NCI-H2196 treated with DMSO at 0.1 percent for 48 hours (cell line): ENCODE results near the gene EMILIN1.
A peak's percentile ranks its signal among the peaks of the same experiment; 100 is the strongest.
"Not testable (repeated sequence)": the region's sequence is repeated elsewhere in the genome, so short reads cannot be mapped to it uniquely, and the experiment has no call there.

Experiments used
- DNase-seq: peaks from one replicate; lab custom pipeline; 2025; ENCODE audit not compliant: unreplicated experiment; lab: John Stamatoyannopoulos, UW

The EMILIN1 gene

DNA sequence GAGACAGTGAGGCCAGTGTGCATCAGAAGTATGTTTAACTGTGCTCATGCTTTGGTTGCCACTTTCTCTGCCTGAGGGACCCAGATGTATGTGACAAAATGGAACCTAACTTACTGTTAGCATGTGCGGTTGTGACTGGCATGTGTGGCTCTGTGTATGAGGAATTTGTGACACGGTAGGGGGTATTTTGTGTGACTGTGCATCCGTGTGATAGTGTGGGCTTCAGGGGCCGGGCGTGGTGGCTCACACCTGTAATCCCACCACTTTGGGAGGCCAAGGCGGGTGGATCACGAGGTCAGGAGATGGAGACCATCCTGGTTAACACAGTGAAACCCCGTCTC, 40.9 kb downstream of the EMILIN1 start:
- not testable (repeated sequence) for DNase-seq

DNA sequence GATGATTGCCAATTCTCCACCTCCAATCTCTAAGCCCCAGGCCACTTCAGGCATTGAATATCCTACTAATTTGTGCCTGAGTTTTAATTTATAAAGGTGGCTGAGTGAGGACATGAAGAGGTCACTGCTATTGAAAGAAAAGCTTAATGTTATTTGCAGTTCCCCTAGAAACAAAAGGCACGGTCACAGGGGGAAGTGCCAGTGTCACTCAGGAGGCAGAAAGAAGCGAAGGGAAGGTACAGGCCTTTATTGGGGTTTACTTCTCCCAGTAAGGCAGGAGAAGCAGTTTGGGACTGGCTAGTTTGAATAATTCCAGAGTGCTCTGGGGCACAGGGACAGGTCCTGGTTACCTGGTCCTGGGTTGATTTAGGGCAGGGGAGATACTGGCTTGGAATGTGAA, 43.5 kb downstream of the EMILIN1 start:
- DNase-seq, result no peak

GRCh38 chr2:27122791-27123190, 44.4 kb downstream of the EMILIN1 start:
- DNase-seq, result no peak

GRCh38 chr2:27123302-27124150, 45.1 kb downstream of the EMILIN1 start, which contains the start of gene ABHD1:
ABHD1 (plus strand) TSS chr2:27123815; CDS start chr2:27123949, 134 bp downstream.
- DNase-seq, result no peak

DNA sequence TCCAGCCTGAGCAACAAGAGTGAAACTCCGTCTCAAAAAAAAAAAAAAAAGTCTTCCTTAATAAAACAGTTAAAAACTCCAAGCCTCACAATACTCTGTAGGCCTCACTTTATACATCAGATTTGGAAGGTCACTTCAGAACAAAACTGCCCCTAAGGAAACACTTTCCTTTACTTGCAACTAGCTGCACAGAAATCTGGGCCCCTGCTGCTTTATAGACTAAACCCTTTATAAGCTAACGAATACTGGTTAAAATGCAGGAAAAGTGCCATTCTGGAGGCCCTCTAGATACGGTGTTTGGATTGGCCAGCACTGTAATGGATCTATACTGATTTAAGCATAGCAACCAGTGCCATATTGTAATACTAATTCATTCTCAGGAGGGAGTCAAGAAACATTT, 46.7 kb downstream of the EMILIN1 start:
- no peak for DNase-seq

DNA sequence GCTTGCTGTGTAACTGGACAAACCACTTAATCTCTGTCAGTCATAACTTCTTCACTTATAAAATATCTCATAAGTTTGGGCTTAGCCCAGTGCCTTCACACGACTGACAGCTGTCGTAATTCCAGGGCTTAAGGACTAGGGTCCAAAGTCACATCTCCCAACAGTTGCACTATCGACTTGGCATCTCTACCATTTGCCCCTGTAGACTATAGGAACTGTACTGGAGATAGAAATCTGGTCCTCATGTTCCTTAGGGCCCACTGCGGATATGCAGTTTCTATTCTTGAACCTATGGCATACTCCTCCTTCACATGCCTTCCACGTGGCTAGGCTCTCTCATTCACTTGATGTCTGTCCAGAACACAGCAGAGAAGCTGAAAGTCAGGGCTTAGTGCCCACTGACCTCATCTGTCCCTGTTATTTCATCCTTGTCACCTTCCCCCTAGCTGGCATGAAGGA, 47.9 kb downstream of the EMILIN1 start:
- DNase-seq, result no peak

- no peak for DNase-seq
Measured at GRCh38 chr2:27127883-27128667, 49.7 kb downstream of the EMILIN1 start.

- DNase-seq, result no peak
Measured at GRCh38 chr2:27128668-27129571, 50.5 kb downstream of the EMILIN1 start.

DNA sequence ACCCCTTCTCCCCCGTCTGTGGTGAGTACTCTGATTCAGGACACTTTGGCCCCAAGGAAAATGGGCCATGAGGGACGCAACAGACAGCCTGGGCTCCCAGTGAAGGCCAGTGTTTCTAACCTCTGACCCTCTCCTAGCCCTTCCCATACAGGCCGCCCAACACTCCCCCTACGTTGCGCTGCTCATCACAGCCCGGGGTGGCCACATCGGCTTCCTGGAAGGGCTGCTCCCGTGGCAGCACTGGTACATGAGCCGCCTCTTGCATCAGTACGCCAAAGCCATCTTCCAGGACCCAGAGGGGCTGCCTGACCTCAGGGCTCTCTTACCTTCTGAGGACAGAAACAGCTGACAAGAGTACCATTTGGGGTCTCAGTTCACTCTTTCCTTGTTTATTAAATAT, 52.0 kb downstream of the EMILIN1 start:
- no peak for DNase-seq

DNA sequence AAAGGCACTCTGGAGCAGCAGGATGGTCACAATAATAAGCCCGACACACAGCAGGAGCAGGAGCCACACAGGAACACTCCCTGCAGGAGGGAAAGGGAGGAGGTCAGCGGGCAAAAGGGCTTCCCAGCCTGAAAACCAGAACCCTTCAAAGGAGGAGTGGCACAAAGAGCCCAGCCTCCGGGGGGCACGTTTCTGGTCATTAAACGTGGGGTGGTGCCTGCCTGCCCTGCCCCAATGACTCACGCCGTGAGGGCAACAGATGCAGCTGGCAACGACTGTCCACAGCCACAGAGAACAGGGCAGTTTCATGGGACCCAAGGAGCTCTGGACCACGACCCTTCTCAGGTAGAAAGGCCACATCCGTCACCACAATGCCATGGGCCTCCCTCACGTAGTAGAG, 53.0 kb downstream of the EMILIN1 start:
- DNase-seq, result no peak

- no peak for DNase-seq
Measured at GRCh38 chr2:27133195-27133875, 54.9 kb downstream of the EMILIN1 start.

DNA sequence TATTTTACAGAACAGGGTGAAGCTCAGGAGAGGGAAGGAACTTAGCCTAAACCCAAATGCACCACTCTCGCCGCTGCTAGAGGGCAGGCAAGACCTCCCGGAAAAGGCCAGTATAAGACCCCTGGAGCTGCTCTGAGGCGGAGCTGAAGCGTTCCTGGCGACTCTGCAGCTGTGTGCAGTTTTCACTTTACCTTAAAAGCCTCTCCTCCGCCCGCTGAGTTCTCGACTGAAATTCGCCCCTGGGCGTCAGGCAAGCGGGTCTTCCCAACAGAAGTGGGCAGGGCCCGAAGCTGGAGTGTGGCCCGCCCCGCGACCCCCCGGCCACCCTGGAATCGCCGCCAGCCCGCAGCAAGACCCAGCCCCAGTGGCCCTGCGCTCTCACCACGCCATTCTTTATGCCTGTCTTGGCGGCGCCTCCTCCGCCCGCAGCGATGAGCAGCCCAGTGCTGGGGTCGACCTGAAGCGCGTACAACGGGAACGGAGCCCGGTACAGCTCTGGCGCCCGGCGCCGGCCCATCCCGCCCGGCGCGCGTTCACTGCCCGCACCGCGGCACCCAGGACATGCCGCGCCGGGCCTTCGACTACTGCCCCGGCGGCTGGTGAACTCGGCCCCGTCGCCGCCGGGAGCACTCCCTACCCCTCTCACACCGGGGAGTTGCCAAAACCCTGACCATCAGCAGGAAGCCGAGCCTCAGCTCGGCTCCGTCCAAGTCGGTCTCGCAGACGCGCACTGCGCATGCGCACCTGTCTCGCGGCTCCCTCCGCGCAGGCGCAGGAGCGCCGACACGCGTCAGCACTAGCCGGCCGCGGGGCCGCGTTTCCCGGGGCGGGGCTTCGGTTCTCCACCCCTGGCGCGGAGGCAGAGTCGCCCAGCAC, 55.7 kb downstream of the EMILIN1 start, which contains the start of gene PREB:
PREB (minus strand) TSS at position 732 of the 876 bp plus-strand sequence; CDS start at position 517, 215 bp downstream.
- DNase-seq, result peak; percentile 86

- DNase-seq, result no peak
Measured at GRCh38 chr2:27134781-27135477, 56.5 kb downstream of the EMILIN1 start.

GRCh38 chr2:27135478-27135955, 57.1 kb downstream of the EMILIN1 start:
- no peak for DNase-seq
